Spinal cord (tissue), 10 donors: Measurements from ENCODE around the gene FBL. TPM values are rescaled to one million over a fixed set of nuclear protein-coding genes. Genes with fewer than 3 reads are reported as not detected.
"Not testable (repeated sequence)": the region's sequence is repeated elsewhere in the genome, so short reads cannot be mapped to it uniquely, and the experiment has no call there.

Experiments used
- DNase-seq, 6 donors: peaks; one replicate each; pipeline versions ENCODE4 v3.0.0 to v3.0.0-alpha.2; 2013 to 2015; ENCODE audit warnings: low spot score in 6 of 6, low read depth in 4 of 6
- H3K27ac ChIP-seq: one replicate; pipeline ENCODE4 v1.5.1; 2013; ENCODE audit warnings: low read depth, low read length, control low read depth
- H3K27me3 ChIP-seq: one replicate; pipeline ENCODE4 v1.6.1; 2013; ENCODE audit warnings: low read length; ENCODE audit not compliant: control insufficient read depth, insufficient read depth
- H3K36me3 ChIP-seq: one replicate; pipeline ENCODE4 v1.6.1; 2013; ENCODE audit warnings: low read length; ENCODE audit not compliant: control insufficient read depth, insufficient read depth
- H3K4me1 ChIP-seq: one replicate; pipeline ENCODE4 v1.6.1; 2013; ENCODE audit warnings: low read length; ENCODE audit not compliant: control insufficient read depth, insufficient read depth
- H3K4me3 ChIP-seq: one replicate; pipeline ENCODE4 v1.5.1; 2013; ENCODE audit warnings: low read depth, low read length, control low read depth
- H3K9me3 ChIP-seq: one replicate; pipeline ENCODE4 v1.6.1; 2013; ENCODE audit warnings: low read length; ENCODE audit not compliant: control insufficient read depth, insufficient read depth
- WGBS: methylation state at CpG from one replicate; pipeline ENCODE4 v1.1.5; 2013; ENCODE audit warnings: missing lambda C conversion rate; ENCODE audit not compliant: insufficient coverage; 5-methylcytosine and 5-hydroxymethylcytosine counted together
- long read RNA-seq, 4 donors: transcript quantifications; one replicate each; lab custom pipeline, GENCODE V29; 2026
- polyA plus RNA-seq, 2 donors: library from polyadenylated mRNA; unstranded; fragments of 120-200 nt; gene quantifications; one replicate each; pipeline ENCODE4 v1.2.1, GENCODE V29; 2013; ENCODE audit not compliant: insufficient read length in 2 of 2
- total RNA-seq, 2 donors: library from RNA; depleted of rRNA in 1 of 2; stranded (reverse); fragments of 120-200 nt in 1 of 2; fragments of >200 nt in 1 of 2; gene quantifications; one replicate each; pipeline versions ENCODE4 v1.2.3 to v1.2.4, GENCODE V29; 2013 to 2014
- donor health status: healthy.

Gene FBL
- total RNA-seq (100 to 1,000 TPM in 1 of 2 donors, 10 to 100 TPM in 1; 98.0 to 141 TPM), polyA plus RNA-seq (100 to 1,000 TPM; 122 to 148 TPM)
- long read RNA-seq, donor 1, transcript FBL-201 (9 exons, 1,160 nt), result major isoform, 23 of 47 reads
- long read RNA-seq, donor 1, partial matches to known transcripts, result 19 of 47 reads
- long read RNA-seq, donor 1, other reads (novel, unspliced or antisense), result 5 of 47 reads
- long read RNA-seq, donor 2, transcript FBL-201 (9 exons, 1,160 nt), result major isoform, 7 of 7 reads
- long read RNA-seq, donor 2, partial matches to known transcripts, result 0 of 7 reads
- long read RNA-seq, donor 2, other reads (novel, unspliced or antisense), result 0 of 7 reads
- long read RNA-seq, donor 3, transcript FBL-201 (9 exons, 1,160 nt), result major isoform, 17 of 29 reads
- long read RNA-seq, donor 3, partial matches to known transcripts, result 12 of 29 reads
- long read RNA-seq, donor 3, other reads (novel, unspliced or antisense), result 0 of 29 reads
- long read RNA-seq, donor 4, transcript FBL-201 (9 exons, 1,160 nt), result major isoform, 84 of 206 reads
- long read RNA-seq, donor 4, partial matches to known transcripts, result 107 of 206 reads
- long read RNA-seq, donor 4, other reads (novel, unspliced or antisense), result 13 of 206 reads

DNA sequence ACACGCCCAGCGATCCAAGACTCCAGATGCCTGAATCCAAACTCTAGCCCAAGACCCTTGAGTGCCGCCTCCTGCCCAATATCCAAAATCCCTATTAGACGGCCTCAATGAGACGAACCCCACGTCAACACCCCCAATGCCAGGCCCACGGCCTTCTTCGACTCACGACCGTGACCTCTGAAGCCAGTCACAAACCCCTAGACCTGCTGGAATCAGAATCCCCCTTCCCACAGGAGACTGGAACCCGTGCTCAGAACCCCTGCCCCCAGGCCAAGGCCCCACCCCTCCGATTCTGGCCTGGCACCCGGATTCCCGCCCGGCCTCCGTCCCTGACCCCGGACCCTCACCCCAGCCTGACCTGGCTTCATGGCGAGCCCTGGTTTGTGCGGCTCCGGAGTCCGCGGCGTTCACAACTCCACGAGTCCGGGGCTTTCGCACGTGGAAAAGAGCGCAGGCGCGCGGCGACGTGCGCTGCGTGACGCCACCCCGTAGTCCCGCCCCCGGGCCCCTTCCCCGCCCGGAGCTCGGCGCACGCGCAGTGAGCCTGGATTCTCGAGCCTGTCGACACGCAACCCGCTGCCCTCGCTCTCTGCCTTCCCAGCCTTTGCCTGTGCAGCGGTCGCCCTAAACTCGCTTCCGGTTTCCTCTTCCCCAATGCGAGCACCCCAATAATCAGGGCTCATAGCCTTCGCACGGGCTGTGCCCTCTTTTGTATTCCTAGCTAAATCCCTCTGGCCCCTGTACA, at the start of gene FBL:
TSS of gene FBL (minus strand) at position 447 of the 745 bp plus-strand sequence. CDS start at position 368, 79 bp downstream.
- H3K36me3 ChIP-seq, result no peaks in the 10 kb centered on the region

DNA sequence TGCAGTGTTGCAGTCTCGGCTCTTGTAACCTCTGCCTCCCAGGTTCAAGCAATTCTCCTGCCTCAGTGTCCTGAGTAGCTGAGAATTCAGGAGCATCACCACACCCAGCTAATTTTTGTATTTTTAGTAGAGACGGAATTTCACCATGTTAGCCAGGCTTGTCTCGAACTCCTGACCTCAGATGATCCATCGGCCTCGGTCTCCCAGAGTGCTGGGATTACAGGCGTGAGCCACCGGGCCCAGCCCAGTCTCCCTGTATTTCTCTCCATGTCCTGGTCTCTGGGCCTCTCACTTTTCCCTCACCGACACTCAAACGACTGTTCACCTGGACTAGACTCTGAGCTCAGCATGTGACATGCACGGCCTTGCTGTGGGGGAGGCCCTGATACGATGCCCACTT, 48.9 kb upstream of the FBL start:
- not testable (repeated sequence) for DNase-seq, H3K4me1 ChIP-seq, H3K4me3 ChIP-seq, H3K27ac ChIP-seq, H3K36me3 ChIP-seq, H3K9me3 ChIP-seq, H3K27me3 ChIP-seq
- 95% methylated on average over 7 of the region's 11 CpGs for WGBS

More for the DNA sequence above, at the start of gene FBL:
- peak; percentile 80 to 98 (median 88) for DNase-seq
- Histone ChIP-seq H3K27ac (peak within 1 kb of the TSS; percentile 82), H3K4me1 (peaks cover 15% of the 10 kb centered on the region), H3K9me3 (no peaks in the 10 kb centered on the region), H3K4me3 (peak within 1 kb of the TSS; percentile 81), H3K27me3 (no peaks in the 10 kb centered on the region)
- 0% methylated on average over 57 of the region's 57 CpGs for WGBS

DNA sequence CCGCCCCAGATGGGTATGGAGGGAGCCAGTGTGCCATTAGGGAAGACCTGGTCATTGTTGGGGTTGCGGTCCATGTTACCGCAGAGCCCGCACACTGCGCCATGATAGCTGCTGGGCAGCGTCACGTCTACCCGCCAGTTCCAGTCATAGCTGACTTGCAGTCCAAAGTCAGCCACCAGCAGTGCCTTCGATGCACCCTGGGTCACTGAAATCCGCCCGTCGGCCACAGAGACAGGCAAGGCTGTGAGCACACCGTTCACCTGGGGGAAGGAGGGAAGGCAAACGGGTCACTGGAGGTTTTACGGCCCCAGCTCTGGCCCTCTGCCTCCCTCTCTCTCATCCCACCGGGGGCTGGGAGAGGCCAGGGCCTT, 48.0 kb upstream of the FBL start:
- H3K4me3 ChIP-seq, H3K27ac ChIP-seq, DNase-seq, H3K36me3 ChIP-seq, H3K9me3 ChIP-seq, H3K4me1 ChIP-seq, H3K27me3 ChIP-seq: not testable (repeated sequence)
- 91% methylated on average over 10 of the region's 16 CpGs for WGBS

DNA sequence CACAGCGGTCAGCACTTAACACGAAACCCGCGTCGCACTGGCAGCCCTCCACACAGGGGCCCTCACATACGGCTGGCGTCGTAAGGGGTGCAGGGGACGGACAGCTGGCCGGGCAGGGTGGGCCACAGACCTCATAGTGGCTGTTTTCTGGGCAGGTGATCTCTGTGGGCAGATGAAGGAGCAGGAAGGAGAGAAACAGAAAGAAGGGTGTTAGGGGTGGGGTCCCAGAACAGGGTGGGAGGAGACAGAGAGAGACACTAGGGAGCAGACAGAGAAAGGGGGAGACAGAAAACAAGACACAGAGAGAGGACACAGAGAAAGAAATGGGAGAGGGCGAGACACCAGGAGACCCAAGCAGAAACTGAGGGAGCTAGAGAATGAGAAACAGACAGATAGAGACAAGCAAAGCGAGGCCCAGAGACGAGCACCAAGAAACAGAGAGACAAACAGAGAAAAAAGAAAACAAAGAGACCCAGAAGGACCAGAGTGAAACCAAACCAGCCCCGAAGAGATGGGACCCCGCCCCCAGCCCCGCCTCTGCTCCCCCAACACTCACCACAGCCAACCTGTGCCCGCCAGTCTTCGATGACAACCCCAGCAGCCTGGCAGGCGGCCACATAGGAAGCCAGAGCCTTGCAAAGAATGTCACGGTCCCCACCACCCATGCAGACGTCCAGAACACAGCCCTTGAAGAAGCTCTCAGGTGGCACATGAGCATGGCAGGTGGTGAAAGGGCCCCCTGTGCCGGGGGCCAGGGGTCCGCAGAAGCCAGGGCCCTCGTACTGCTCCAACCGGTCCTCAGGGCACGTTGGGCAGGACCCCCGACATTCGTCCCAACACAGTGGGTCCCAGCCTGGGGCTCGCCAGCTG, 47.4 kb upstream of the FBL start:
- DNase-seq, H3K9me3 ChIP-seq, H3K36me3 ChIP-seq, H3K27ac ChIP-seq, H3K4me3 ChIP-seq, H3K4me1 ChIP-seq, H3K27me3 ChIP-seq: not testable (repeated sequence)
- 57% methylated on average over 5 of the region's 29 CpGs for WGBS

DNA sequence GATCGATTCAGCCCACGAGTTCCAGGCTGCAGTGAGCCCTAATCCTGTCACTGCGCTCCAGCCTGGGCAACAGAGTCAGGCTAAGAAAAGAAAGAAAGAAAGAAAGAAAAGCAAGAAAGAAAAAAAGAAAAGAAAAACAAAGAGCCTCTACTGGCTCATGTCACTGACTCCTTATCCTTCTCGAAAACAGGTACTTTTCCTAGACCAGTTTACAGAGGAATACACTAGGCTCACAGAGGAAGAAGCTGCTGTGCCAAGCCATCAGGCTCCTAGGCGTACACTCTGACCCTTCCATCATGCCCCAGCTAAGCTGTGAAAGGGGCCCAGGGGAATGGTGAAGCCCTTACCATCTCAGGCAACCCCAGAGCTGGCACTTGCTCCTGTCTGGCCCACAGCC, 46.3 kb upstream of the FBL start:
- not testable (repeated sequence) for H3K36me3 ChIP-seq, H3K27me3 ChIP-seq, H3K9me3 ChIP-seq, H3K27ac ChIP-seq, H3K4me1 ChIP-seq, H3K4me3 ChIP-seq, DNase-seq
- WGBS, result 66% methylated on average over 4 of the region's 5 CpGs

DNA sequence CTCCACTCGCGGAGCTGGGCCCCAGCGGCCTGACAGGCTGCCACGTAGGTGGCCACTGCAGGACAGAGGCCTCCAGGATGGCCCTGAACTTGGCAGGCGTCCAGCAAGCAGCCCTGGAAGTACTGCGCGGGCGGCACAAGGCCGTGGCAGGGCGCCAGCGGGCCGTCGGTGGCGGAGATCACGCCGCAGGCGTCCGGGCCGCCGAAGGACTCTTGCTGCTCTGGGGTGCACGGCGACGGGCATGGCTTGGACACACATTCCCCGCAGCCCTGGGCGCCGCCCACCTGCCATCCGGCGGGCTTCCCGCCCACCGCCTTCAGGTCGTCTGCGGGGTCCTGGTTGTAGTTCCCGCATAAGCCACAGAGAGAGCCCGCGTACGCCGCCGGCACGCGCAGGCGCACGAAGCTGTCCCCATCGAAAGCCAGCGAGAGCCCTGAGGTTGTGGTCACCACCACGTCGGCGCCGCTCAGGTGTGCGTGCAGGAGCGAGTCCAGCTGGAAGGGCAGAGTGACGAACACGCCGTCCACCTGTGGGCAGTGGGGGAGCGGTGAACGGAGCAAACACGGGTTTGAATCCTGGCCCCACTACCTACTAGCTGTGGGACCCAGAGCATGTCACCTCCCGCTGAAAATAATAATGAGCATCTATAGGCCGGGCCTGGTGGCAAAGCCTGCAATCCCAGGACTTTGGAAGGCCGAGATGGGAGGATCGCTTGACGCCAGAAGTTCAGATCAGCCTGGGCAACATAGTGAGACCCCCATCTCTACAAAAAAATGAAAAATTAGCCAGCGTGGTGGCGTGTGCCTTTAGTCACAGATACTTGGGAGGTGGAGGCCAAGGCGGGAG, 45.7 kb upstream of the FBL start:
- H3K27ac ChIP-seq, H3K9me3 ChIP-seq, H3K36me3 ChIP-seq, H3K4me1 ChIP-seq, H3K4me3 ChIP-seq, H3K27me3 ChIP-seq: not testable (repeated sequence)
- 39% methylated on average over 64 of the region's 64 CpGs for WGBS
- DNase-seq, result peak in 1 of 6 donors; percentile 28

DNA sequence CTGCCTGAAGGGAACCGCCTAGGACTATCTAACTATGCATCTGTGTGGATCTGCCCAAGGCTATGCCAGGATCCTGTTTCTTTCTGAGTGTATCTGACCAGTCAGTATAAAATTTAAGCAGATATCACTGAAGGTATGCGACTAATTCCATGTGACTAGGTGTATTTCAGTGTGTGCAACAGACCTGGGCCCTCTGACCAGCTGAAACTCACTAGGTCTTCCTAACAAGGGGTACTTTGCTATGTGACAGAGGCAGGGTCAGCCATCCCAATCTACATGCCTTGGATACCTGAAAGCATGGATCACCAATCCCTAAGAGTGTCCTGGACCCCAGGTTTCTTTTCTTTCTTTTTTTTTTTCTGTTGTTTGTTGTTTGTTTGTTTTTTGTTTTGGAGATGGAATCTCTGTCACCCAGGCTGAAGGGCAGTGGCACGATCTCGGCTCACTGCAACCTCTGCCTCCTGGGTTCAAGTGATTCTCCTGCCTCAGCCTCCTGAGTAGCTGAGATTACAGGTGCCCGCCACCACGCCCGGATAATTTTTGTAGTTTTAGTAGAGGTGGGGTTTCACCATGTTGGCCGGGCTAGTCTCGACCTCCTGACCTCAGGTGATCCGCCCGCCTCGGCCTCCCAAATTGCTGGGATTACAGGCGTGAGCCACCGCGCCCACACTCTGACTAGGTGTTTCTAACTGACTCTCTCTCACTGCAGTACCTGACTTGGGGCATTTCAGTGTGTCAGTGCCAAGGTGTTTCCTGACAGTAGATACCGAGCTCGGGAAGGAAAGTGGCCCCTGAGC, 44.8 kb upstream of the FBL start:
- Histone ChIP-seq H3K9me3 (no peaks in the 10 kb centered on the region), H3K27me3 (no peaks in the 10 kb centered on the region), H3K27ac (no peak overlapping the region), H3K36me3 (no peaks in the 10 kb centered on the region), H3K4me1 (no peaks in the 10 kb centered on the region), H3K4me3 (no peak overlapping the region)
- DNase-seq, result no peak
- 93% methylated on average over 17 of the region's 17 CpGs for WGBS
